Glutamatergic neuron (in vitro differentiated cells): ENCODE data around the gene AASS. TPM values are rescaled to one million over a fixed set of nuclear protein-coding genes. Genes with fewer than 3 reads are reported as not detected.

Experiments
- DNase-seq: peaks from one replicate; pipeline ENCODE4 v3.0.0; 2022
- H3K27ac Mint-ChIP-seq: one replicate; pipeline ENCODE4 v1.8.0; 2020; ENCODE audit warnings: mild to moderate bottlenecking, mixed read lengths, inconsistent platforms; ENCODE audit not compliant: unreplicated experiment
- H3K27me3 Mint-ChIP-seq: one replicate; pipeline ENCODE4 v1.8.0; 2020; ENCODE audit warnings: mild to moderate bottlenecking, moderate library complexity, mixed read lengths, inconsistent platforms; ENCODE audit not compliant: unreplicated experiment
- H3K36me3 Mint-ChIP-seq: one replicate; pipeline ENCODE4 v1.8.0; 2020; ENCODE audit warnings: mild to moderate bottlenecking, mixed read lengths, inconsistent platforms; ENCODE audit not compliant: unreplicated experiment
- H3K4me1 Mint-ChIP-seq: one replicate; pipeline ENCODE4 v1.8.0; 2020; ENCODE audit warnings: mild to moderate bottlenecking, low read depth, mixed read lengths, inconsistent platforms; ENCODE audit not compliant: unreplicated experiment
- H3K4me3 Mint-ChIP-seq: one replicate; pipeline ENCODE4 v1.8.0; 2020; ENCODE audit warnings: mild to moderate bottlenecking, mixed read lengths, inconsistent platforms; ENCODE audit not compliant: unreplicated experiment
- H3K9me3 Mint-ChIP-seq: one replicate; pipeline ENCODE4 v1.8.0; 2020; ENCODE audit warnings: mild to moderate bottlenecking, moderate library complexity, mixed read lengths, inconsistent platforms; ENCODE audit not compliant: unreplicated experiment
- CTCF ChIP-seq: fragments of 200-600 bp; sonication (generic); IDR thresholded peaks from one replicate; pipeline ENCODE4 v1.5.0; 2021; ENCODE audit not compliant: partially characterized antibody, unreplicated experiment
- total RNA-seq: library from RNA; stranded (reverse); fragmentation: NEBNext Ultra II Directional; extraction: Animal tissue kit (Norgen Biotek cat#: 25700); gene quantifications from one replicate; pipeline ENCODE4 v1.2.1, GENCODE V29; 2021; ENCODE audit not compliant: unreplicated experiment

The AASS gene
- total RNA-seq, 1 donor from 2014 or later, result 37.0 TPM

GRCh38 chr7:122132341-122132740, 11.7 kb downstream of the AASS start:
- Mint-ChIP-seq H3K4me1 (peaks cover 7% of the 10 kb centered on the region), H3K9me3 (peaks cover 2% of the 10 kb centered on the region), H3K27me3 (no peaks in the 10 kb centered on the region), H3K4me3 (no peak overlapping the region), H3K36me3 (no peaks in the 10 kb centered on the region), H3K27ac (no peak overlapping the region)
- no peak for DNase-seq
- TF ChIP-seq CTCF, result no peak

- no peak overlapping the region for H3K4me3 Mint-ChIP-seq
- no peak for DNase-seq
- no peaks in the 10 kb centered on the region for H3K36me3 Mint-ChIP-seq
- peaks cover 6% of the 10 kb centered on the region for H3K9me3 Mint-ChIP-seq
- peaks cover 4% of the 10 kb centered on the region for H3K4me1 Mint-ChIP-seq
- no peaks in the 10 kb centered on the region for H3K27me3 Mint-ChIP-seq
- no peak for TF ChIP-seq CTCF
- H3K27ac Mint-ChIP-seq, result no peak overlapping the region
Observed at GRCh38 chr7:122123746-122124145, 20.3 kb downstream of the AASS start.

GRCh38 chr7:122118757-122119156, 25.3 kb downstream of the AASS start:
- DNase-seq, result no peak
- H3K4me3 Mint-ChIP-seq, result no peak overlapping the region
- no peak overlapping the region for H3K27ac Mint-ChIP-seq
- peaks cover 4% of the 10 kb centered on the region for H3K4me1 Mint-ChIP-seq
- H3K27me3 Mint-ChIP-seq, result no peaks in the 10 kb centered on the region
- TF ChIP-seq CTCF, result no peak
- H3K9me3 Mint-ChIP-seq, result peaks cover 4% of the 10 kb centered on the region
- no peaks in the 10 kb centered on the region for H3K36me3 Mint-ChIP-seq

- TF ChIP-seq CTCF, result no peak
- Mint-ChIP-seq H3K4me1 (no peaks in the 10 kb centered on the region), H3K4me3 (no peak overlapping the region), H3K27ac (no peak overlapping the region), H3K36me3 (peaks cover 22% of the 10 kb centered on the region), H3K27me3 (no peaks in the 10 kb centered on the region), H3K9me3 (peaks cover 2% of the 10 kb centered on the region)
- no peak for DNase-seq
Observed at GRCh38 chr7:122103064-122103463, 41.0 kb downstream of the AASS start.

DNA sequence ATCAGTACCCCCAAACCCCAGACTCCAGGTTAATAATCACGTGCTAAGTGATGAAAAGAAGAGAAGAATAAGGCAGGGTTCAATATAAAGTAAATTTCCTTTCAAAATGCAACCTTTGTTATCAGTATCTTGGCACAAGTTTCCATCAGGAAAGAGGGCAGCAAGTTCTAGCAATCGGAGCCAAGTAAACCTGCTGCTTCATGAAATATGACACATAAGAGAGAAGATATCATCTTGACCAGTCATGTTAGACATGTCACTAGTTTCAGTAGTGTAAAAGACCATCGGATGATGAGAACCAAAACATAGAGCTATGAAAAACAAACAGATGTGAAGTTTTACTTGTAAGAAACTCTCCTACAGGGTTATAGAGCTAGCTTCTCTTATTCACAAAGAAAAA, 44.0 kb downstream of the AASS start:
- peaks cover 6% of the 10 kb centered on the region for H3K36me3 Mint-ChIP-seq
- H3K27ac Mint-ChIP-seq, result no peak overlapping the region
- DNase-seq, result no peak
- no peaks in the 10 kb centered on the region for H3K27me3 Mint-ChIP-seq
- H3K4me3 Mint-ChIP-seq, result no peak overlapping the region
- no peaks in the 10 kb centered on the region for H3K4me1 Mint-ChIP-seq
- H3K9me3 Mint-ChIP-seq, result no peaks in the 10 kb centered on the region
- no peak for TF ChIP-seq CTCF
